Activated CD4-positive, alpha-beta T cell treated with anti-CD3 and anti-CD28 coated beads for 48 hours (primary cell): ENCODE data around the gene RECK.
"Not testable (repeated sequence)": the region's sequence is repeated elsewhere in the genome, so short reads cannot be mapped to it uniquely, and the experiment has no call there.

Experiments used
- DNase-seq: peaks from one replicate; pipeline ENCODE4 v3.0.0-alpha.2; 2020

RECK gene, protein sequence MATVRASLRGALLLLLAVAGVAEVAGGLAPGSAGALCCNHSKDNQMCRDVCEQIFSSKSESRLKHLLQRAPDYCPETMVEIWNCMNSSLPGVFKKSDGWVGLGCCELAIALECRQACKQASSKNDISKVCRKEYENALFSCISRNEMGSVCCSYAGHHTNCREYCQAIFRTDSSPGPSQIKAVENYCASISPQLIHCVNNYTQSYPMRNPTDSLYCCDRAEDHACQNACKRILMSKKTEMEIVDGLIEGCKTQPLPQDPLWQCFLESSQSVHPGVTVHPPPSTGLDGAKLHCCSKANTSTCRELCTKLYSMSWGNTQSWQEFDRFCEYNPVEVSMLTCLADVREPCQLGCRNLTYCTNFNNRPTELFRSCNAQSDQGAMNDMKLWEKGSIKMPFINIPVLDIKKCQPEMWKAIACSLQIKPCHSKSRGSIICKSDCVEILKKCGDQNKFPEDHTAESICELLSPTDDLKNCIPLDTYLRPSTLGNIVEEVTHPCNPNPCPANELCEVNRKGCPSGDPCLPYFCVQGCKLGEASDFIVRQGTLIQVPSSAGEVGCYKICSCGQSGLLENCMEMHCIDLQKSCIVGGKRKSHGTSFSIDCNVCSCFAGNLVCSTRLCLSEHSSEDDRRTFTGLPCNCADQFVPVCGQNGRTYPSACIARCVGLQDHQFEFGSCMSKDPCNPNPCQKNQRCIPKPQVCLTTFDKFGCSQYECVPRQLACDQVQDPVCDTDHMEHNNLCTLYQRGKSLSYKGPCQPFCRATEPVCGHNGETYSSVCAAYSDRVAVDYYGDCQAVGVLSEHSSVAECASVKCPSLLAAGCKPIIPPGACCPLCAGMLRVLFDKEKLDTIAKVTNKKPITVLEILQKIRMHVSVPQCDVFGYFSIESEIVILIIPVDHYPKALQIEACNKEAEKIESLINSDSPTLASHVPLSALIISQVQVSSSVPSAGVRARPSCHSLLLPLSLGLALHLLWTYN

GRCh38 chr9:36036780-36037548 is at the start of gene RECK:
RECK (plus strand) TSS chr9:36036913; CDS start chr9:36036999, 86 bp downstream.
- DNase-seq, result peak; percentile 94

DNA sequence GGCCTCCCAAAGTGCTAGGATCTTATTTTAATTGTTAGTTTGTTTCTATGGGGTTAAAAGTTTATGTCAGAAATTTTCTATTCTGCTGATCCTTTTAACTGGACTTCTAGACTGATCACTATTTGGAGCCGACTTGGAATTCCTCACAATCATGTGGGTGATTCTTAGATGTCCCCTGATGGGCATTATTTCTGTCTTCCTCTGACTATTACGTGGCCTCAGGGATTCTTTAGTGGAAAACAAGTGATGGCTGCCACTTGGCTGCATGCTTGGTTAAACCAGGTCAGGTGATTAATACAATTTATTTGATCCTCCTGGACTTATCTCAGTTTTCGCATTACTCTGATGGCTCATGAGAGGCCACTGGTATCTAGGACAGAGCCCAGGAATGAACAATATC is 46.6 kb upstream of the RECK start:
- DNase-seq, result no peak

GRCh38 chr9:35993136-35993535 is 43.6 kb upstream of the RECK start:
- DNase-seq, result not testable (repeated sequence)

DNA sequence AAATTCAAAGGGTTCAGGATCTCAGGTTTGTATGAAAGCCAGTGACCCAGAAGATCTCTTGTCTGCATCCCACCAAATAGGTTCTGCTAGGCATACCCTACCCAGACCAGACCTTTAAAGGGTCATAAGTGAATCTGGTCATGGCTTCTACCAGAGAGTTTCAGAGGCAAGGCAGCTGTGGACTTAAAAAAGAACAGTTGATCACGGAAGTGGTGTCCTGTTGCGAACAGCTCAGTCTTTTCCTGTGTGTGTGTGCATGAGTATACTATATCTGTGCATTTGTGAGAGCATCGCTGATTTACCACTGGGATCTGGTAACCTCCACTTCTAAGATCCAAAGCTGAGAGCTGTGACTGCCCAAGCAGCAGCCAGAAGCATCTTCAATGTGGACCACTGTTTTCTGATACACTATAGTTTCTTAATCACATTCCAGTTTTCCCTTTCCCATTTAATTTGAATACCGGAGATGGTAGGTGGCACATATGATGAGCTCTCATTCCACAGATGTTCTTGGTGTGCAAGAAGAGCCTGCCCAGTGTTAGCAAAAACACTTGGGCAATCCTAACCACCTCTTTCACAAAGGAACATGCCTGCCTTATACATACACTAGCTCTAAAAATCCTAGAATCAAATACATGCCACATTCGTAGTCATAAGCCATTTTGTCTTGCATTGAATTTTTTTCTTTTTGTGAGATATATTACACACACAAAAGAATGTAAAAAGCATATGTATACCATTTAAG is 42.6 kb upstream of the RECK start:
- no peak for DNase-seq

DNA sequence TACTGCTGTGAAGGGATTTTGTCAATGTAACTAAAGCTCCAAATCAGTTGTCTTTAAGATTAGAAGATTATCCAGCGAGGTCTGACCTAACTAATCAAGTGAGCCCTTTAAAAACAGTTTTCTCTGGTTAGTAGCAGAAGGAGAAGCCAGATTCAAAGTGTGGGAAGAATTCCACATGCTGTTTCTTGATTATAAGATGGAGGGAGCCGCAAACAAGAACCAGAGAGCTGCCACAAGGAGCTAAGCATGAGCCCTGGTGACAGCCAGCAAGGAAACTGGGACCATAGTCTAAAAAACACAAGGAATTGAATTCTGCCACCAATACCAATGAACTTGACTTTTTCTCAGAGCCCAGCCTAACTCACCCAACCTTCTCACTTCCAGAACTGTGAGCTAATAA is 41.8 kb upstream of the RECK start:
- DNase-seq, result no peak

- no peak for DNase-seq
Observed at GRCh38 chr9:35996358-35996970, 40.2 kb upstream of the RECK start.

DNA sequence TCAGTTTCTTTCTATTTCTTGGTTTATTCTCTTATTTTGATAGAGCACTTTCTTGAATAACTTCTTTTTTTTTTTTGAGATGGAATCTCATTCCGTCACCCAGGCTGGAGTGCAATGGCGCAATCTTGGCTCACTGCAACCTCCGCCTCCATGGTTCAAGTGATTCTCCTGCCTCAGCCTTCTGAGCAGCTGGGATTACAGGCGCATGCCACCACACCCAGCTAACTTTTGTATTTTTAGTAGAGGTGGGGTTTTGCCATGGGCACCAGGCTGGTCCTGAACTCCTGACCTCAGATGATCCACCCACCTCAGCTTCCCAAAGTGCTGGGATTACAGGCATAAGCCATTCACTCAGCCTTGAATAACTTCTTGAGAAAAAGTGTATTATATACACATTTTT is 39.7 kb upstream of the RECK start:
- not testable (repeated sequence) for DNase-seq

- no peak for DNase-seq
Observed at GRCh38 chr9:35998333-35998732, 38.4 kb upstream of the RECK start.

DNA sequence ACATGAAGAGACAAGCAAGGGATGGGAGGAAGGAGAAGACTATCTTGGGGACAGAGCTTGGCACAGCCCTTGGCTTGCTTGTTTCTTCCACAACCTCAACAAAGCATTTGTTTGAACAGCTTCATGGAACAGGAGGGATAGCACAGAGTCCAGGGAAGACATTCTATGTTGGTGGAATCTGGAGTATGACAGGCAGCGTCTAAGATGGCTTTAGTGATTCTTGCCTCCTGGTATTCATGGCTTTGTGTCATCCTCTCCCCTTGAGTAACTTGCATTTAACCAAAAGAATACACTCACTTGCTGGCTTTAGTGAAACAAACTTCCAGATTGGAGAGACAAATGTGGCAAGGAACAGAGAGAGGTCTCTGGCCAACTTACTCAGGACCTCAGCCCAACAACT is 30.8 kb upstream of the RECK start:
- DNase-seq, result no peak

- DNase-seq, result no peak
Observed at GRCh38 chr9:36006549-36007315, 30.0 kb upstream of the RECK start.

GRCh38 chr9:36007316-36007708 is 29.4 kb upstream of the RECK start:
- DNase-seq, result no peak

DNA sequence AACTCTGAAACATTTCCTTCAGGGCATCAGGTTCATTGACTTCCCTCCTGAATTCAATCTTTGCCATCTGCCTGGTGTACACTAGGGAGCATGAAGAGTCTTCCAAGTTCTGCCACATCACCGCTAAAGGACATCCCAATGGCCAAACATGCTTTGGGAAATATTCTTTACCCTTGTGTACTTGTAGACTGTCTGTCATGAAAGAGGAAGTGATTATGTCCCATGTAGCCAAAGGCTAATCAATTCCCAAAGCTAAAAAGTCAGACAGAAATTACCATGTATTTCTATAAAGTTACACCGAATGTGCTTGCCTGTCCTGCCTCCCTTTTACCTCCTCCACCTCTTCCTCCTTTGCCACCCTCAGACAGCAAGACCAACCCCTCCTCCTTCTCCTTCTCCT is 28.9 kb upstream of the RECK start:
- no peak for DNase-seq

DNA sequence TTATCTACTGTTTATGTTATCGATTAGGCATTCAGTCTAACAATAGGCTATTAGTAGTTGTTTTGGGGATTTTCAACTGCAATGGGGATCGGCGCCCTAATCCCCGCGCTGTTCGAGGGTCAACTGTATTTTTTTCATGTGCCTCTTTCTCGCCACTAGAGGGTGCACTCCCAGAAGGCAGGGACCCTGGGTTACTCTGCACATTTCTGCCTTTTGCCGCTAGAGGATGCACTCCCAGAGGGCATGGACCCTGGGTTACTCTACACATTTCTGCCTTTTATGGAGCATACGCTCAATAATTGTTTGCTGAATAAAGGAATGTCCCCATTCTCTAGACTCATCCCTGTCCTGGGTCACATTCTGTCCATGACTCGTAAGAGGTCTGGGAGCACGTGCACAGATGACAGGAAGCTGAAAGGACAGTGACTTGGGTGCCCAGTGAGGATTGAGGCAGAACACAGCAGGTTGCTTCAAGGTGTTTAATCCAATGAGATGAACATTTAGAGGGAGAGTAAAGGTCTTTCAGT is 27.9 kb upstream of the RECK start:
- peak; percentile 79 for DNase-seq

DNA sequence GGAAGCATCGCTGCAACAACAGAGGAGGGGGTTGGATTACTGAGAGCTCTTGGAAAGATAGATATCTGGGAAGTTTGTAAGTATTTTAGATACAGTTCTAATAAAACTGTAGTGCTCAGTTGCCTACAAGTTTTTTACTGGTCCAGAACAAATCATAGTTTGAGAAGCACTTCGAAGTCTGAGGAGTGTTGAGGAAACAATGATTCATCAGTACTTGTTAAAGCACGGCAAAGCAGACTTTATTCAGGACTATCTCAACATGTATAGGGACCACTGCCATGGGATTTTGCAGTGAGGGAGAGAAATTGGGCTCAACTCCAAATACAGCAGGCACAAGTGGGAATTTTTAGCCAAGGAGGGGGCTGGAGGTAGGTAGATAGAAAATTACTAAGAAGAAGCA is 25.3 kb upstream of the RECK start:
- DNase-seq, result no peak

GRCh38 chr9:36017278-36017677 is 19.4 kb upstream of the RECK start:
- no peak for DNase-seq

DNA sequence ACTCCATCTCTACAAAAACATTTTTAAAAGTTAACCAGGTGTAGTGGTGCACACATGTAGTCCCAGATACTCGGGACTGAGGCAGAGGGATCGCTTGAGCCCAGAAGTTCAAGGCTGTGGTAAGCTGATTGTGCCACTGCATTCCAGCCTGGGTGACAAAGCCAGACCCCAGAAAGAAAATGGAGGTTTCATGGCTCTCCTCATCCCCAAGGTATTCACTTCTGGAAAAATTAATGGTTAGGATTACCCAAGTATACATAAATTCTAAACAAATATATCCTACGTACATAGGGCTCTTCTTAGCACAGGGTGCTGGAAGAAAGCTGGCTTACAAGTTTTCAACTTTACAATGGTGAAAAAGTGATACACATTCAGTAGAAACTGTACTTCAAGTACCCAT is 18.6 kb upstream of the RECK start:
- no peak for DNase-seq

GRCh38 chr9:36018891-36019720 is 17.6 kb upstream of the RECK start:
- no peak for DNase-seq

GRCh38 chr9:36021968-36022367 is 14.7 kb upstream of the RECK start:
- DNase-seq, result no peak

DNA sequence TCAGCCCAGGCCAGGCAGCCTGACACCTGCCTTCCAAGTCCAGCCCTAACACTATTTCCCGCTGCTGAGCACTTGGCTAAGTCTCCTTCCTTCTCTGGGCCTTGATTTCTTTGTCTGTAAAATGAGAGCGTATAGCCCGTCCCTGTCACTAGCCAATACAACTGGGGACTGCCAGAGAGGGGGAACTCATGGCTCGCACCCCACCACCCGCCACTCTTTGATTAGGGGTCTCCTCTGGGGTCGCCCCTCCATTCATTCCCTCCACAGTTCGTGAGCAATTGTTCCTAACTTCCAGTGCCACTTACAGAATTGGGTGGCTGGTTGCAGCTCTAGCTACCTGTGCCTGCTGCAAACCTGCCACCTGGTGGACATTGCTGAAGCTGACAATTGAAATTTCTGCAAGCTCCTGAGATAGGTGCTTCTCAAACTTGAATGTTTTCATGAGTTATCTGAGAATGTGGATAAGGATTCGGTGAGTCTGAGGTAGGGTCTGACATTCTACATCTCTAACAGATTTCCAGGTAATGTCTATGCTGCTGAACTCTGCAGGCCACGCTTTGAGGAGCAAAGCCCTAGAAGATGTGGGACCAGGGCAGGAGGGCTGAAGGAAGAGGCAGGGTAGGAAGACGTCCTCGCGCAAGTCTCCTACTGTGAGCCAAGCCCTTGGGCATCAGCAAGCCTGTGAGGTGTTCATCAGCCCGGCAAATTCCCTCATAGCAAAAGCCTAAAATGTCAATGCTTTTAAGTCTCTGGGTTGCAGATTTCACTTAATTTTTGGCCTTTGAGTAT is 13.3 kb upstream of the RECK start:
- peak; percentile 76 for DNase-seq
